Heart left ventricle (tissue), 13 donors: Measurements from ENCODE around the gene SHE.

Experiments
- POLR2A ChIP-seq, 2 donors: fragments of 450-650 bp; IDR thresholded peaks; one replicate each; pipeline ENCODE4 v1.6.1; 2017; ENCODE audit warnings: antibody characterized with exemption in 2 of 2, mild to moderate bottlenecking in 2 of 2, moderate library complexity in 2 of 2
- TF ChIP-seq, protein P1 (sequence below), 12 donors: fragments of 200-600 bp; sonication (generic) in 4 of 12; IDR thresholded peaks; one replicate each; pipeline versions ENCODE4 v1.5.0 to v1.8.0; 2018 to 2022; ENCODE audit warnings: antibody characterized with exemption in 12 of 12, mild to moderate bottlenecking in 5 of 12
- donor health status: ischemic (EF 13 %, LVEDD 7.1; RV severe dilation, severe dysfunction).
- donor health status: DM: no; HTN: yes; CAD: no.
- donor health status: DM: no; HTN: no; CAD: no.
- donor health status: ischemic (EF 25% LVEDD 6.9; RV normal size, moderate dysfunction).
- donor health status: ischemic (EF 25% LVEDD 5.7; RV mildly dilated, moderate dysfunction).
- donor health status: ischemic (EF 35%, LVEDD 5.7; RV mildly dilated, moderate dysfunction).
- donor health status: nonischemic (EF 11% LVEDD 7.7; RV severe dilation, severe dysfunction).
- donor health status: DM: yes; HTN: yes; CAD: no.
- donor health status: PGD.
- donor health status: ischemic (EF 29% LVEDD 5.4; RV normal size, mild dysfunction).
- donor health status: nonischemic (EF 23%, LVEDD 6.1; RV moderate dilation, normal function).

DNA sequence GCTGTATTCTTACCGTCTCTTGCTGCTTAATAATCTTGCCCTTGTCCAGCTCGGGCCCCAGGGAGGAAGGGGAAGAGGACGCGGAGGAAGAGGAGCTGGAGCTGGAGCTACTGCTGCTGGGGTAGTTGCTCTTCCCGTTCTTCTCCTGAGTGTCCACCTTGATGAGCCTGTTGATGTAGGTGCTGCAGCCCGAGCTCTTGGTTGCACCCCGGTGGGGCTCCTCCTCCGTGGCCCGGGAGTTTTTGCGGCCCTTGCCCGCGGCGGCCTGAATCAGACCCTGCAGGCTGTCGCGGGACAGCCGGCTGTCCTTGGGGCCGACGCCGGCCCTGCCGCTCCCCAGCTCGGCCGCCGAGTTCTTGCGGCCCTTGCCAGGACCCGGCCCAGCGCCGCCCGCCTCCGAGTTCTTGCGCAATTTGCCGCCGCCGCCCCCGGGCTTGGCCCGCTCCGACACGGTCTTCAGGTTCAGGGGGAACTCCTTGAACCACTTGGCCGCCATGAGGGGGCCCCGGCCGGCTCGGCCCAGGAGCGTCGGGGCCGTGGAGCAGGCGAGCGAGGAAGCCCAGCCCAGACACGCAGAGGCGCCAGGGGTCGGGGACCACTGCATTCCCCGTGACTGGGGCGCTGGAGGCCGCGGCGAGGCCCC lies 668 bp downstream of the SHE start:
- TF ChIP-seq, protein P1, sequence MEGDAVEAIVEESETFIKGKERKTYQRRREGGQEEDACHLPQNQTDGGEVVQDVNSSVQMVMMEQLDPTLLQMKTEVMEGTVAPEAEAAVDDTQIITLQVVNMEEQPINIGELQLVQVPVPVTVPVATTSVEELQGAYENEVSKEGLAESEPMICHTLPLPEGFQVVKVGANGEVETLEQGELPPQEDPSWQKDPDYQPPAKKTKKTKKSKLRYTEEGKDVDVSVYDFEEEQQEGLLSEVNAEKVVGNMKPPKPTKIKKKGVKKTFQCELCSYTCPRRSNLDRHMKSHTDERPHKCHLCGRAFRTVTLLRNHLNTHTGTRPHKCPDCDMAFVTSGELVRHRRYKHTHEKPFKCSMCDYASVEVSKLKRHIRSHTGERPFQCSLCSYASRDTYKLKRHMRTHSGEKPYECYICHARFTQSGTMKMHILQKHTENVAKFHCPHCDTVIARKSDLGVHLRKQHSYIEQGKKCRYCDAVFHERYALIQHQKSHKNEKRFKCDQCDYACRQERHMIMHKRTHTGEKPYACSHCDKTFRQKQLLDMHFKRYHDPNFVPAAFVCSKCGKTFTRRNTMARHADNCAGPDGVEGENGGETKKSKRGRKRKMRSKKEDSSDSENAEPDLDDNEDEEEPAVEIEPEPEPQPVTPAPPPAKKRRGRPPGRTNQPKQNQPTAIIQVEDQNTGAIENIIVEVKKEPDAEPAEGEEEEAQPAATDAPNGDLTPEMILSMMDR (IDR thresholded peaks at IDR 0.05): no peak
- TF ChIP-seq POLR2A (IDR thresholded peaks at IDR 0.05): no peak
